ENCODE results near the gene PCDHGA6.
A peak's percentile ranks its signal among the peaks of the same experiment; 100 is the strongest.

Gene PCDHGA6

DNA sequence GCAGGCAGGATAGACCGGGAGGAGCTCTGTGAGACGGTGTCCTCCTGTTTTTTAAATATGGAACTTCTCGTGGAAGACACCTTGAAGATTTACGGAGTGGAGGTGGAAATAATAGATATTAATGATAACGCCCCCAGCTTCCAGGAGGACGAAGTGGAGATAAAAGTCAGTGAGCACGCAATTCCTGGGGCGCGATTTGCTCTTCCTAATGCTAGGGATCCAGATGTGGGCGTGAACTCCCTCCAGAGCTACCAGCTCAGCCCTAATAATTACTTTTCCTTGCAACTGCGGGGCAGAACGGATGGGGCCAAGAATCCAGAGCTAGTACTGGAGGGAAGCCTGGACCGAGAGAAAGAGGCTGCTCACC is 47.8 kb downstream of the PCDHGA6 start:
- DNase-seq (ENCODE audit: low read depth): peak; percentile 22

DNA sequence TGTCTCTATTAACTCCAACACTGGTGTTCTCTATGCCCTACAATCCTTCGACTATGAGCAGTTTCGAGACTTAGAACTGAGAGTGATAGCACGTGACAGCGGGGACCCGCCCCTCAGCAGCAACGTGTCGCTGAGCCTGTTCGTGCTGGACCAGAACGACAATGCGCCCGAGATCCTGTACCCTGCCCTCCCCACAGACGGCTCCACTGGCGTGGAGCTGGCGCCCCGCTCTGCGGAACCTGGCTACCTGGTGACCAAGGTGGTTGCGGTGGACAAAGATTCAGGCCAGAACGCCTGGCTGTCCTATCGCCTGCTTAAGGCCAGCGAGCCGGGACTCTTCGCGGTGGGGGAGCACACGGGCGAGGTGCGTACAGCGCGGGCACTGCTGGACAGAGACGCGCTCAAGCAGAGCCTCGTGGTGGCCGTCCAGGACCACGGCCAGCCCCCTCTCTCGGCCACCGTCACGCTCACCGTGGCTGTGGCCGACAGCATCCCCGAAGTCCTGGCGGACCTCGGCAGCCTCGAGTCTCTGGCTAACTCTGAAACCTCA is 49.1 kb downstream of the PCDHGA6 start:
- DNase-seq (ENCODE audit: low read depth): no peak

DNA sequence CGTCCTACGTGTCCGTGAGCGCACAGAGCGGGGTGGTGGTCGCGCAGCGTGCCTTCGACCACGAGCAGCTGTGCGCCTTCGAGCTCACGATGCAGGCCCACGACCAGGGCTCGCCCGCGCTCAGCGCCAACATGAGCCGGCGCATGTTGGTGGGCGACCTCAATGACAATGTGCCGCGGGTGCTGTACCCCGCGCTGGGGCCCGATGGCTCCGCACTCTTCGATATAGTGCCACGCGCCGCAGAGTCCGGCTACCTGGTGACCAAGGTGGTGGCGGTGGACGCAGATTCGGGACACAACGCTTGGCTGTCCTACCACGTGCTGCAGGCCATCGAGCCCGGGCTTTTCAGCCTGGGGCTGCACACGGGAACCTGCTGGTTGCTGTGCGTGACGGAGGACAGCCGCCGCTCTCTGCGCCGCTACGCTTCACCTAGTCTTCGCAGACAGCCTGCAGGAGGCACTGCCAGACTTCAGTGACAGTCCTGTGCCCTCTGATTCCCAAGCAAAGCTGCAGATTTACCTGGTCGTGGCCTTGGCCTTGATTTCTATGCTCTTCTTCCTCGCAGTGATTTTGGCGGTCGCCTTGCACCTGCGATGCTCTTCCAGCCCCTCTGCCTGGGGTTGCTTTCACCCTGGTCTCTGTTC is 54.2 kb downstream of the PCDHGA6 start:
- no peak for DNase-seq (ENCODE audit: low read depth)

Data from ELR (cell line).